ENCODE results near the gene PLSCR1. TPM values are rescaled to one million over a fixed set of nuclear protein-coding genes. Genes with fewer than 3 reads are reported as not detected.

Gene PLSCR1, protein sequence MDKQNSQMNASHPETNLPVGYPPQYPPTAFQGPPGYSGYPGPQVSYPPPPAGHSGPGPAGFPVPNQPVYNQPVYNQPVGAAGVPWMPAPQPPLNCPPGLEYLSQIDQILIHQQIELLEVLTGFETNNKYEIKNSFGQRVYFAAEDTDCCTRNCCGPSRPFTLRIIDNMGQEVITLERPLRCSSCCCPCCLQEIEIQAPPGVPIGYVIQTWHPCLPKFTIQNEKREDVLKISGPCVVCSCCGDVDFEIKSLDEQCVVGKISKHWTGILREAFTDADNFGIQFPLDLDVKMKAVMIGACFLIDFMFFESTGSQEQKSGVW
- 82.3 TPM for total RNA-seq

DNA sequence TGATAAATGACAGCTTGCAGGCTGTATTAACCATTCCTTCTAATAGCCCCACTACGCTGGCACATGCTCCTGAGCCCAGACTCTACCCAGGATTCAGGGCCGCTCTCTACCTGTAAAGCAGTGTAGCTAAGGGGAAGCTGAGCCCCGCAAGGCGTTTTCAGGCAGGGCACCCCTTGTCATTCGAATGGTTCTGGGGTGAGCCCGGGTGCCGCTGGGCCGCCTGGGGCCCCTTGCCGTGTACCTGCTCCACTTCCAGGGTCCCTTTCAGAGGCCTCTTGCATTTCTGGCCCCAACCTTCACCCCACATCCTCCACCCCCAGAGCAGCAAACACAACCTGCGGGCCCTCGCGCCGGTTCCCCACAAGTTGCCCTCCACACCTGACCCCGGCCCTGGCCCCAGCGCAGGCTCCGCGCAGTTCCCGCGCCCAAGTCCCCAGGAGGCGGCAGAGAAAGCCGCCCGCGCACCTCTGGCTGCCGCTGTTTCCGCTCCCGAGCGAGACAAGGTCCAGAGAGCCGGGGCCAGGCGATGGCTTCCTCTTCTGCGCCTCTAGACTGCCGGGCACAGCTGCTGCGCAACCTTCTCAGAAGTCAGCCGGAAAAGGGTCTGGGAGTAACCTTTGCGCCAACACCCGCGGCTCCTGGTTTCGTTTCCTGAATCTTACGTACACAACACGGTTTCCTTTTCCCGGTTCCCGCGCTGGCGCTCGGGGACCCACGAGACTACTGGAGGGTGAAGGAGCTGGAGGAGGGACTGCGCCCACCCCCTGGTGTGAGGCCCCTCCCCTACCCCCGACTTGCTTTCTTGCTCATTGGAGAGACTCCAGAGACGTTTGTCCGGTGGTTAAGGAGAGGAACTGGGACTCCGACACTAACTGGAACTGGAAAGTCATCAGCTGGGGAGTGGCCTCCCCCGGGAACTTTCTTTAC lies at the start of gene PLSCR1:
Gene PLSCR1 (minus strand): TSS at position 606 of the 927 bp plus-strand sequence. CDS start 8,055 bp downstream, outside the sequence.

DNA sequence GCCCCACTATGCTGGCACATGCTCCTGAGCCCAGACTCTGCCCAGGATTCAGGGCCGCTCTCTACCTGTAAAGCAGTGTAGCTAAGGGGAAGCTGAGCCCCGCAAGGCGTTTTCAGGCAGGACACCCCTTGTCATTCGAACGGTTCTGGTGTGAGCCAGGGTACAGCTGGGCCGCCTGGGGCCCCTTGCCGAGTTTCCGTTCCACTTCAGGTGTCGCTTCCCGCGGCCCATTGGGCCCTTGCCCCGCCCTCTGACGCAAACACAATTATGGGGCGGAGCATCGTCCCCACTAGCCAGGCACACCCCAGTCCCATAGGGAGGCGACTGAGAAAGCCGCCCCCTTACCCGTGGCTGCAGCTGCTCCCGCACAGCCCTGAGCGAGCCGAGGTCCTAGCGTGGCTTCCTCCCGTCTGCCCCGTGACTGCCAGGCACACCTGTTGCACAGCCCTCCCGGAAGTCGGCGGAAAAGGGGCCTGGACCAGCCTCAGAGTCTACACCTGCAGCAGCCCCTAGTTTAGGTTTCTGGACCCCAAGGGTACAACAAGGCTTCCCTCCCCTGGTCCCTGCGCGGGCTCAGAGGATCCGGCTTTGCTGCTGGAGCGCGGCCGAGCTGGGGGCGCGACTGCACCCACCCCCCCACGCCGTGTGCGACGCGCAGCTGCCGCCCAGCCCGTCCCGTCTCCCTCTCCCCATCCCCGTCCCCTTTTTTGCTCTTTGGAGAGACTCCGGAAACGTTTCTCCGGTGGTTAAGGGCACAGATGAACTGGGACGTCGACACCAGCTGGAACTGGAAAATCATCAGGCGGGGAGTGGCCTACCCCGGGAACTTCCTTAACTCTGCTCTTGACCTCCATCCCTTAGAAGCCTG lies 75.0 kb downstream of the PLSCR1 start, which contains the start of gene PLSCR2:
Gene PLSCR2 (minus strand): TSS at position 412 of the 868 bp plus-strand sequence. CDS start 9,657 bp downstream, outside the sequence.

Small RNA genes within 50 kb of the gene (small RNA-seq; reads per million reads assigned to genes)
- not detected for gene RNU6-428P (ENCODE audit: low replicate concordance)

Other genes starting within 250 kb of the PLSCR1 start
- 0.47 TPM for gene PLSCR2, start 75.0 kb downstream of the PLSCR1 start, total RNA-seq
- gene PLSCR5, start 60.7 kb upstream of the PLSCR1 start, total RNA-seq, result not detected

Data from metanephros (tissue), 2 donors.